Muscle of leg (tissue), 11 donors: ENCODE results near the gene SLC35F1. TPM values are rescaled to one million over a fixed set of nuclear protein-coding genes. Genes with fewer than 3 reads are reported as not detected.

Source experiments
- DNase-seq: peaks from one replicate; pipeline ENCODE4 v3.0.0; 2013
- H3K27ac ChIP-seq: one replicate; pipeline ENCODE4 v1.5.1; 2013; ENCODE audit warnings: mild to moderate bottlenecking, low read length, control low read depth
- H3K27me3 ChIP-seq: one replicate; pipeline ENCODE4 v1.6.1; 2013; ENCODE audit warnings: low read length; ENCODE audit not compliant: control insufficient read depth, insufficient read depth
- H3K36me3 ChIP-seq: one replicate; pipeline ENCODE4 v1.6.1; 2013; ENCODE audit warnings: low read length; ENCODE audit not compliant: control insufficient read depth, insufficient read depth
- H3K4me1 ChIP-seq: one replicate; pipeline ENCODE4 v1.6.1; 2013; ENCODE audit warnings: low read length; ENCODE audit not compliant: control insufficient read depth, insufficient read depth
- H3K4me3 ChIP-seq: one replicate; pipeline ENCODE4 v1.5.1; 2013; ENCODE audit warnings: low read length, control low read depth
- H3K9me3 ChIP-seq: replicated peaks from 2 replicates; pipeline ENCODE4 v1.6.1; 2013; ENCODE audit warnings: low read depth, low read length; ENCODE audit not compliant: control insufficient read depth
- WGBS: methylation state at CpG from one replicate; pipeline ENCODE4 v1.1.5; 2013; ENCODE audit warnings: missing lambda C conversion rate; ENCODE audit not compliant: insufficient coverage; 5-methylcytosine and 5-hydroxymethylcytosine counted together
- polyA plus RNA-seq, 8 donors: library from polyadenylated mRNA; unstranded; fragments of 120-200 nt; gene quantifications; one replicate each; pipeline versions ENCODE4 v1.2.1 to v1.2.3, GENCODE V29; 2013; ENCODE audit warnings: inconsistent platforms in 1 of 8, low replicate concordance in 1 of 8; ENCODE audit not compliant: insufficient read length in 8 of 8, insufficient read depth in 1 of 8
- total RNA-seq: library from RNA; stranded (reverse); fragments of 120-200 nt; gene quantifications from one replicate; pipeline ENCODE4 v1.2.4, GENCODE V29; 2013

The SLC35F1 gene
- total and polyA plus RNA-seq, 9 donors = 1.5 to 6.2 (median 2.1) TPM

- Histone ChIP-seq H3K4me1 (peaks cover 9% of the 10 kb centered on the region), H3K36me3 (no peaks in the 10 kb centered on the region), H3K27ac (no peak overlapping the region), H3K27me3 (peaks cover 29% of the 10 kb centered on the region), H3K4me3 (peak overlapping the region; percentile 40), H3K9me3 (no peaks in the 10 kb centered on the region)
- WGBS = 3% methylated on average over 40 of the region's 45 CpGs
- DNase-seq = peak; percentile 5
Observed at GRCh38 chr6:117908246-117909068, 1.4 kb downstream of the SLC35F1 start.

DNA sequence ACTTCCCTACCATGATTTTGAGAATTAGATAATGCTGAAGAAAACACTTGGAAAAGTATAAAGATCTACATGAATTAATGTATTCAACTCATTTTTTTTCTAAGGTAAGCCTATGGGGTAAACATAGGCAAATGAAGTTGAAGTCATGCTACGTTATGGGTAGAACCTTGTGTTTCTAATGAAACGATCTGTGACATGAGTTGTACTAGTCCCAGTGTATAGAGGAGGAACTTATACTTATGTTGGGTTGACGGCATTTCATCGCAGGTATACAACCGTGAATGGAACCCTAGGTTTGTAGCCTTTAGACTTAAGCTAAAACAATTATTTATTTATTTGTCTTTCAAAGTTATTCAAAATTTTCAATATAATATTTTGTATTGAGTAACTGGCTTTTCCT lies 2.6 kb downstream of the SLC35F1 start:
- peaks cover 29% of the 10 kb centered on the region for H3K27me3 ChIP-seq
- H3K27ac ChIP-seq = no peak overlapping the region
- WGBS = 90% methylated on average over 2 of the region's 5 CpGs
- no peak for DNase-seq
- H3K4me1 ChIP-seq = peaks cover 9% of the 10 kb centered on the region
- H3K4me3 ChIP-seq = no peak overlapping the region
- no peaks in the 10 kb centered on the region for H3K36me3 ChIP-seq
- H3K9me3 ChIP-seq = no peaks in the 10 kb centered on the region

DNA sequence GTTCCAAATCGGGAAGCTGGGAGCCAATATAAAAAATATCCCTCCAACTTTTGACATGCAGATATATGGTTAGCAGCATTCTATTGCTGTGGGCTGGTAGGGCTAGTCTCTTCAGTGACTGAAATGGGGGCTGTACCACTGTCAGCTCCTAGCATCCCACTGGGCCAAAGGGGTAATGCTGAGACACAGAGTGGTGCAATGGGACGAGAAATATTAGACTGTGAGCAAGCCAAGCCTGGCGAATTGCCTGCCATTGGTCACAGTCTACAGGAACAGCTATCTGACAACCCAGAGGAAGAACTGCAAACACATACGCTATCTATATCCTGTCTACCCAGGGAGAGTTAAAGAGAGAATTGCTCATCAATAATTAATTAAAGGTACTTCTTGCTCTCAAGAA lies 3.5 kb downstream of the SLC35F1 start:
- no CpG with 5 or more reads among the region's 4 CpGs for WGBS

GRCh38 chr6:117911150-117911549 lies 4.1 kb downstream of the SLC35F1 start:
- no CpG with 5 or more reads among the region's 1 CpG for WGBS
- H3K27ac ChIP-seq = no peak overlapping the region
- no peak overlapping the region for H3K4me3 ChIP-seq
- no peak for DNase-seq
- H3K27me3 ChIP-seq = peaks cover 27% of the 10 kb centered on the region
- H3K36me3 ChIP-seq = no peaks in the 10 kb centered on the region
- H3K4me1 ChIP-seq = peaks cover 9% of the 10 kb centered on the region
- H3K9me3 ChIP-seq = no peaks in the 10 kb centered on the region

More for the DNA sequence above, 3.5 kb downstream of the SLC35F1 start:
- Histone ChIP-seq H3K9me3 (no peaks in the 10 kb centered on the region), H3K27ac (no peak overlapping the region), H3K36me3 (no peaks in the 10 kb centered on the region), H3K4me3 (no peak overlapping the region), H3K27me3 (peaks cover 27% of the 10 kb centered on the region), H3K4me1 (peaks cover 9% of the 10 kb centered on the region)
- no peak for DNase-seq

GRCh38 chr6:117911660-117912059 lies 4.6 kb downstream of the SLC35F1 start:
- H3K27me3 ChIP-seq = peaks cover 24% of the 10 kb centered on the region
- H3K4me1 ChIP-seq = peaks cover 8% of the 10 kb centered on the region
- H3K4me3 ChIP-seq = no peak overlapping the region
- no peaks in the 10 kb centered on the region for H3K36me3 ChIP-seq
- H3K9me3 ChIP-seq = no peaks in the 10 kb centered on the region
- WGBS = no CpG with 5 or more reads among the region's 1 CpG
- no peak overlapping the region for H3K27ac ChIP-seq
- DNase-seq = no peak

DNA sequence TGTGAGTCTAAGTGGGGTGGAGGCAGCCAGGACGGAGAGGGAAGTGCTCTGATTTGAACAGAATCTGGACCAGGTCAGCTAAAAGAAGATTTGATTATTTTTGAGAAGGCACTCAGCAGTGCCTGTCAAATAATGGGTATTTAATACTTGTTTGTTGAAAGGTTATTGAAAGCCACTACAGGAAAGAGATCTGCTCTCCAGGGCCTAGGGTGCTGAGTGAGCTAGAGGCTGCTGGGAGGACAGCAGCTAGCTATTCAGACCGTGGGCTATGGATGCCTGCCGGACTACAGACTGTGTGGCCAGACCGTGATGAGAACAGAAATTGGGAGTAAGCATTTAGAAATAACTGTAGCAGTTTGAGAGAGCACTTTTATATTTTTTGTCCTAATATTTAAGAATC lies 8.8 kb downstream of the SLC35F1 start:
- no peak overlapping the region for H3K4me3 ChIP-seq
- H3K27ac ChIP-seq = no peak overlapping the region
- DNase-seq = no peak
- 68% methylated on average over 4 of the region's 4 CpGs for WGBS
- H3K9me3 ChIP-seq = no peaks in the 10 kb centered on the region
- peaks cover 11% of the 10 kb centered on the region for H3K27me3 ChIP-seq
- peaks cover 5% of the 10 kb centered on the region for H3K4me1 ChIP-seq
- H3K36me3 ChIP-seq = no peaks in the 10 kb centered on the region

- no peaks in the 10 kb centered on the region for H3K36me3 ChIP-seq
- peaks cover 11% of the 10 kb centered on the region for H3K27me3 ChIP-seq
- no peak overlapping the region for H3K4me3 ChIP-seq
- DNase-seq = no peak
- H3K9me3 ChIP-seq = no peaks in the 10 kb centered on the region
- peaks cover 5% of the 10 kb centered on the region for H3K4me1 ChIP-seq
- 100% methylated on average over 1 of the region's 1 CpG for WGBS
- no peak overlapping the region for H3K27ac ChIP-seq
Observed at GRCh38 chr6:117916483-117916882, 9.4 kb downstream of the SLC35F1 start.

GRCh38 chr6:117917176-117917575 lies 10.1 kb downstream of the SLC35F1 start:
- 86% methylated on average over 2 of the region's 2 CpGs for WGBS
- Histone ChIP-seq H3K36me3 (no peaks in the 10 kb centered on the region), H3K4me3 (no peak overlapping the region), H3K27ac (no peak overlapping the region), H3K27me3 (peaks cover 11% of the 10 kb centered on the region), H3K4me1 (peaks cover 5% of the 10 kb centered on the region), H3K9me3 (no peaks in the 10 kb centered on the region)
- DNase-seq = no peak

- Histone ChIP-seq H3K9me3 (no peaks in the 10 kb centered on the region), H3K36me3 (no peaks in the 10 kb centered on the region), H3K4me3 (no peak overlapping the region), H3K27me3 (peaks cover 11% of the 10 kb centered on the region), H3K4me1 (peaks cover 5% of the 10 kb centered on the region), H3K27ac (no peak overlapping the region)
- DNase-seq = no peak
- 74% methylated on average over 3 of the region's 5 CpGs for WGBS
Observed at GRCh38 chr6:117918454-117918853, 11.4 kb downstream of the SLC35F1 start.

- no peaks in the 10 kb centered on the region for H3K36me3 ChIP-seq
- H3K27me3 ChIP-seq = peaks cover 11% of the 10 kb centered on the region
- H3K4me1 ChIP-seq = peaks cover 5% of the 10 kb centered on the region
- 5% methylated on average over 5 of the region's 7 CpGs for WGBS
- no peaks in the 10 kb centered on the region for H3K9me3 ChIP-seq
- peak; percentile 36 for DNase-seq
- H3K27ac ChIP-seq = no peak overlapping the region
- H3K4me3 ChIP-seq = no peak overlapping the region
Observed at GRCh38 chr6:117919275-117919674, 12.2 kb downstream of the SLC35F1 start.
